GM12864 (cell line): ENCODE data around the gene IQSEC1.

Experiments
- DNase-seq: peaks from one replicate; pipeline ENCODE4 v3.0.0-alpha.2; 2011; ENCODE audit warnings: low read depth
- H3K4me3 ChIP-seq: 2 replicates; pipeline ENCODE4 v1.5.1; 2011; ENCODE audit warnings: mild to moderate bottlenecking, low read depth, low read length, control low read depth
- CTCF ChIP-seq: IDR thresholded peaks from 2 replicates; pipeline ENCODE4 v1.5.1; 2011; ENCODE audit warnings: low read depth, mild to moderate bottlenecking, moderate library complexity, low read length, control low read depth, inconsistent platforms; ENCODE audit errors: missing control alignments

IQSEC1 gene

GRCh38 chr3:12904951-12905315 is 168.3 kb downstream of the IQSEC1 start:
- no peak for DNase-seq
- TF ChIP-seq CTCF, result no peak

GRCh38 chr3:12903881-12904280 is 169.3 kb downstream of the IQSEC1 start:
- H3K4me3 ChIP-seq, result no peak overlapping the region
- no peak for TF ChIP-seq CTCF

More at GRCh38 chr3:12904951-12905315, 168.3 kb downstream of the IQSEC1 start:
- no peak overlapping the region for H3K4me3 ChIP-seq

GRCh38 chr3:12903000-12903800 is 170.0 kb downstream of the IQSEC1 start:
- DNase-seq, result no peak
- no peak for TF ChIP-seq CTCF
- H3K4me3 ChIP-seq, result no peak overlapping the region

More at GRCh38 chr3:12903881-12904280, 169.3 kb downstream of the IQSEC1 start:
- no peak for DNase-seq

- no peak overlapping the region for H3K4me3 ChIP-seq
- DNase-seq, result no peak
- no peak for TF ChIP-seq CTCF
These were observed 170.8 kb downstream of the IQSEC1 start for GRCh38 chr3:12902181-12902999.

- no peak for DNase-seq
- TF ChIP-seq CTCF, result no peak
These were observed 171.6 kb downstream of the IQSEC1 start for GRCh38 chr3:12901623-12902045.

GRCh38 chr3:12900885-12901411 is 172.3 kb downstream of the IQSEC1 start:
- no peak for TF ChIP-seq CTCF
- no peak overlapping the region for H3K4me3 ChIP-seq
- no peak for DNase-seq

More at GRCh38 chr3:12901623-12902045, 171.6 kb downstream of the IQSEC1 start:
- H3K4me3 ChIP-seq, result no peak overlapping the region
